Neuronal stem cell (in vitro differentiated cells): Measurements from ENCODE around the gene FXN.
A peak's percentile ranks its signal among the peaks of the same experiment; 100 is the strongest.

Experiments
- DNase-seq: peaks from one replicate; pipeline ENCODE4 v3.0.0-alpha.2; 2013; ENCODE audit warnings: low spot score
- H2AFZ ChIP-seq: one replicate; pipeline ENCODE4 v1.6.1; 2013; ENCODE audit warnings: mild to moderate bottlenecking, low read length, inconsistent platforms
- H2AK5ac ChIP-seq: 2 replicates; pipeline ENCODE4 v1.6.1; 2013; ENCODE audit warnings: low read depth, mild to moderate bottlenecking, inconsistent platforms, low read length, moderate library complexity, mixed read lengths
- H2BK120ac ChIP-seq: 2 replicates; pipeline ENCODE4 v1.6.1; 2013; ENCODE audit warnings: low read depth, mild to moderate bottlenecking, inconsistent platforms, low read length, moderate library complexity, mixed read lengths
- H2BK12ac ChIP-seq: one replicate; pipeline ENCODE4 v1.6.1; 2013; ENCODE audit warnings: low read length, inconsistent platforms
- H2BK15ac ChIP-seq: 2 replicates; pipeline ENCODE4 v1.6.1; 2013; ENCODE audit warnings: mild to moderate bottlenecking, low read length, inconsistent platforms, mixed read lengths
- H2BK5ac ChIP-seq: one replicate; pipeline ENCODE4 v1.6.1; 2013; ENCODE audit warnings: inconsistent platforms, mild to moderate bottlenecking, low read length, moderate library complexity
- H3K14ac ChIP-seq: one replicate; pipeline ENCODE4 v1.6.1; 2013; ENCODE audit warnings: low read length, inconsistent platforms
- H3K18ac ChIP-seq: 2 replicates; pipeline ENCODE4 v1.6.1; 2013; ENCODE audit warnings: low read length, inconsistent platforms
- H3K23ac ChIP-seq: 2 replicates; pipeline ENCODE4 v1.6.1; 2013; ENCODE audit warnings: low read depth, mild to moderate bottlenecking, mixed read lengths, low read length, inconsistent platforms; ENCODE audit not compliant: poor library complexity
- H3K27ac ChIP-seq: replicated peaks from 3 replicates; pipeline ENCODE4 v1.5.1; 2013; ENCODE audit warnings: low read length, inconsistent platforms
- H3K27me3 ChIP-seq, 3 experiments: 2 replicates each; pipeline ENCODE4 v1.6.1; 2013; ENCODE audit warnings: low read length in 3 of 3, mild to moderate bottlenecking in 2 of 3, inconsistent platforms in 1 of 3, low read depth in 1 of 3, mixed read lengths in 1 of 3, moderate library complexity in 1 of 3; ENCODE audit not compliant: control insufficient read depth in 3 of 3, insufficient read depth in 3 of 3
- H3K36me3 ChIP-seq, 2 donors: replicated peaks in 1 of 2; 2 replicates each; pipeline ENCODE4 v1.6.1; 2013; ENCODE audit warnings: low read length in 2 of 2; ENCODE audit not compliant: control insufficient read depth in 2 of 2, insufficient read depth in 2 of 2
- H3K4ac ChIP-seq: 2 replicates; pipeline ENCODE4 v1.6.1; 2013; ENCODE audit warnings: inconsistent platforms, mild to moderate bottlenecking, low read length, moderate library complexity
- H3K4me1 ChIP-seq, 2 donors: 1 replicate in 1 of 2; 2 replicates in 1 of 2; pipeline ENCODE4 v1.6.1; 2013; ENCODE audit warnings: low read length in 2 of 2, low read depth in 1 of 2; ENCODE audit not compliant: control insufficient read depth in 2 of 2, insufficient read depth in 1 of 2
- H3K4me2 ChIP-seq: one replicate; pipeline ENCODE4 v1.6.1; 2013; ENCODE audit warnings: mild to moderate bottlenecking, low read length, inconsistent platforms; ENCODE audit not compliant: insufficient read depth, poor library complexity, severe bottlenecking
- H3K4me3 ChIP-seq, 2 donors: 2 replicates each; pipeline ENCODE4 v1.5.1; 2013; ENCODE audit warnings: low read length in 2 of 2, mild to moderate bottlenecking in 2 of 2, inconsistent platforms in 1 of 2, moderate library complexity in 1 of 2
- H3K79me1 ChIP-seq: one replicate; pipeline ENCODE4 v1.6.1; 2013; ENCODE audit warnings: low read depth, mild to moderate bottlenecking, inconsistent platforms, low read length, moderate library complexity
- H3K9ac ChIP-seq: one replicate; pipeline ENCODE4 v1.6.1; 2013; ENCODE audit warnings: mild to moderate bottlenecking, low read depth, low read length, inconsistent platforms; ENCODE audit not compliant: poor library complexity
- H3K9me3 ChIP-seq, 2 donors: replicated peaks in 1 of 2; 2 replicates each; pipeline versions ENCODE3 to v1.6.1; 2013; ENCODE audit warnings: low read length in 2 of 2, mild to moderate bottlenecking in 2 of 2, inconsistent platforms in 1 of 2, low read depth in 1 of 2, mixed read lengths in 1 of 2, moderate library complexity in 1 of 2; ENCODE audit not compliant: control insufficient read depth in 2 of 2, insufficient read depth in 1 of 2
- H4K8ac ChIP-seq: one replicate; pipeline ENCODE4 v1.6.1; 2013; ENCODE audit warnings: low read depth, mild to moderate bottlenecking, inconsistent platforms, low read length, moderate library complexity
- H4K91ac ChIP-seq: one replicate; pipeline ENCODE4 v1.6.1; 2013; ENCODE audit warnings: low read length, low read depth, mild to moderate bottlenecking, inconsistent platforms; ENCODE audit not compliant: poor library complexity
- WGBS, 2 donors: extraction: QIAGEN DNeasy Blood & Tissue Kit; methylation state at CpG; one replicate each; pipeline ENCODE4 v1.1.7; 2013; ENCODE audit warnings: missing lambda C conversion rate in 2 of 2, mixed read lengths in 1 of 2; ENCODE audit not compliant: insufficient read length in 2 of 2, insufficient replicate concordance in 1 of 2; ENCODE audit errors: extremely low coverage in 2 of 2; 5-methylcytosine and 5-hydroxymethylcytosine counted together

The FXN gene

GRCh38 chr9:69134412-69134811, 98.9 kb downstream of the FXN start:
- Histone ChIP-seq H4K8ac (no peak overlapping the region), H2BK120ac (no peak overlapping the region), H3K4me3 (peak overlapping the region in 1 of 2 donors; percentile 32), H3K79me1 (peaks cover 2% of the 10 kb centered on the region), H3K9me3 (no peaks in the 10 kb centered on the region), H3K23ac (no peak overlapping the region), H3K14ac (no peak overlapping the region), H3K4me1 (peaks cover 0 to 10% of the 10 kb centered on the region in 2 donors), H3K36me3 (peaks cover 4 to 16% of the 10 kb centered on the region in 2 donors), H2BK15ac (no peak overlapping the region), H3K9ac (no peak overlapping the region), H2AFZ (no peak overlapping the region), H3K4me2 (no peak overlapping the region), H2BK5ac (no peak overlapping the region), H3K27me3 (no peaks in the 10 kb centered on the region), H3K4ac (no peak overlapping the region), H3K27ac (no peak overlapping the region), H2AK5ac (no peak overlapping the region), H2BK12ac (no peak overlapping the region), H3K18ac (no peak overlapping the region), H4K91ac (no peak overlapping the region)
- WGBS, 2 donors: no CpG with 5 or more reads among the region's 6 CpGs
- DNase-seq: no peak

GRCh38 chr9:69136185-69136584, 100.6 kb downstream of the FXN start:
- no peak overlapping the region for H3K4me3 ChIP-seq
- H3K4me1 ChIP-seq: peaks cover 0 to 5% of the 10 kb centered on the region in 2 donors
- H3K9me3 ChIP-seq: no peaks in the 10 kb centered on the region
- H3K79me1 ChIP-seq: peaks cover 3% of the 10 kb centered on the region
- no peak overlapping the region for H3K9ac ChIP-seq
- H3K18ac ChIP-seq: no peak overlapping the region
- no peak overlapping the region for H4K91ac ChIP-seq
- H3K36me3 ChIP-seq: peaks cover 4 to 23% of the 10 kb centered on the region in 2 donors
- no peak overlapping the region for H3K14ac ChIP-seq
- H4K8ac ChIP-seq: no peak overlapping the region
- H2BK12ac ChIP-seq: no peak overlapping the region
- no peaks in the 10 kb centered on the region for H3K27me3 ChIP-seq
- no peak overlapping the region for H2AK5ac ChIP-seq
- no peak for DNase-seq
- H3K4me2 ChIP-seq: no peak overlapping the region
- H2BK5ac ChIP-seq: no peak overlapping the region
- no peak overlapping the region for H2AFZ ChIP-seq
- no peak overlapping the region for H3K4ac ChIP-seq
- H3K27ac ChIP-seq: no peak overlapping the region
- H3K23ac ChIP-seq: no peak overlapping the region
- no peak overlapping the region for H2BK15ac ChIP-seq
- no CpG with 5 or more reads among the region's 2 CpGs for WGBS, 2 donors
- H2BK120ac ChIP-seq: no peak overlapping the region

- H2AK5ac ChIP-seq: no peak overlapping the region
- H3K23ac ChIP-seq: no peak overlapping the region
- no peaks in the 10 kb centered on the region for H3K27me3 ChIP-seq
- peak overlapping the region; percentile 2 for H3K14ac ChIP-seq
- no peak overlapping the region for H4K91ac ChIP-seq
- peaks cover 0 to 5% of the 10 kb centered on the region in 2 donors for H3K4me1 ChIP-seq
- H2BK12ac ChIP-seq: no peak overlapping the region
- H3K4me2 ChIP-seq: no peak overlapping the region
- H3K79me1 ChIP-seq: peaks cover 3% of the 10 kb centered on the region
- peaks cover 4 to 23% of the 10 kb centered on the region in 2 donors for H3K36me3 ChIP-seq
- H2BK5ac ChIP-seq: no peak overlapping the region
- WGBS, 2 donors: no CpG with 5 or more reads among the region's 7 CpGs
- no peak for DNase-seq
- H3K18ac ChIP-seq: no peak overlapping the region
- no peak overlapping the region for H2BK120ac ChIP-seq
- H3K9ac ChIP-seq: no peak overlapping the region
- H3K9me3 ChIP-seq: no peaks in the 10 kb centered on the region
- H3K27ac ChIP-seq: no peak overlapping the region
- H3K4ac ChIP-seq: no peak overlapping the region
- H4K8ac ChIP-seq: no peak overlapping the region
- no peak overlapping the region for H3K4me3 ChIP-seq
- no peak overlapping the region for H2AFZ ChIP-seq
- no peak overlapping the region for H2BK15ac ChIP-seq
Measured at GRCh38 chr9:69136779-69137178, 101.2 kb downstream of the FXN start.

GRCh38 chr9:69137311-69137710, 101.8 kb downstream of the FXN start:
- Histone ChIP-seq H4K8ac (no peak overlapping the region), H2BK15ac (no peak overlapping the region), H4K91ac (no peak overlapping the region), H2BK5ac (no peak overlapping the region), H2AK5ac (no peak overlapping the region), H3K4me2 (no peak overlapping the region), H3K27ac (no peak overlapping the region), H3K4me3 (no peak overlapping the region), H3K9ac (no peak overlapping the region), H3K14ac (no peak overlapping the region), H3K4ac (no peak overlapping the region), H3K18ac (no peak overlapping the region), H3K9me3 (no peaks in the 10 kb centered on the region), H3K4me1 (peaks cover 0 to 5% of the 10 kb centered on the region in 2 donors), H3K27me3 (no peaks in the 10 kb centered on the region), H3K23ac (no peak overlapping the region), H3K79me1 (peaks cover 1% of the 10 kb centered on the region), H3K36me3 (peaks cover 4 to 23% of the 10 kb centered on the region in 2 donors), H2BK120ac (no peak overlapping the region), H2BK12ac (no peak overlapping the region), H2AFZ (no peak overlapping the region)
- no peak for DNase-seq
- no CpG with 5 or more reads among the region's 8 CpGs for WGBS, 2 donors
